Posterior cingulate gyrus (tissue), 11 donors: ENCODE measurements around the gene FGF13.
A peak's percentile ranks its signal among the peaks of the same experiment; 100 is the strongest.

Experiments
- DNase-seq, 10 donors: peaks; one replicate each; pipeline versions ENCODE4 v3.0.0 to v3.0.0-alpha.2; 2020 to 2021; ENCODE audit warnings: mixed read lengths in 3 of 10
- intact Hi-C: fragments of 100-400 bp; cut with DNase I; formaldehyde crosslinking; loops from one replicate; pipeline ENCODE4 v1.15.1; 2023

The FGF13 gene

GRCh38 chrX:138711399-138712347 is at the start of gene FGF13:
FGF13 (minus strand) TSS chrX:138711717; CDS start chrX:138711003, 714 bp downstream.
- intact Hi-C loops: no loop called here
- peak; percentile 12 to 92 (median 45) for DNase-seq

GRCh38 chrX:138759217-138759943 is 47.9 kb upstream of the FGF13 start:
- DNase-seq: no peak
- intact Hi-C loops: no loop called here

GRCh38 chrX:138756234-138756633 is 44.7 kb upstream of the FGF13 start:
- intact Hi-C loops: no loop called here
- peak in 3 of 10 donors; percentile 6 to 9 (median 8) for DNase-seq

GRCh38 chrX:138754861-138755260 is 43.3 kb upstream of the FGF13 start:
- DNase-seq: no peak
- intact Hi-C loops: no loop called here

GRCh38 chrX:138748480-138748879 is 37.0 kb upstream of the FGF13 start:
- DNase-seq: no peak

DNA sequence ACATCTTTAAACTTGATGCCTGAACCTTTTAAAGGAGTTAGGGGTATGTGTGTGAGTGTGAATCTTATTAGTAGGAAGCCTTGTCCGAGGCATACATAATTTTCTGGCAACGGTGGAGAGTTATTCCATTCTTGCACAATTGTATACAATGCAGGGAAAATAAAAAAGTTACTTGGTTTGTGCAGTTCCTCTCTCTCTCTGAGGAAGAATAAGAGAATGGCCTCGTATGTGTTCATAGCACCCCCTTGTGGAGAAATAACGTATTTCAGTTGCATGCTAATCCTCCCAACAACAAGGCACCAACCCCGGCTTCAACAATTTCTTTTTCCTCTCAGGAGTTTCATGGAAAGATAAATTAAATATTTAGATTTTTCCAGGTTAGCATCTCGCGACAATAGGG is 33.7 kb upstream of the FGF13 start:
- intact Hi-C loops: loop anchor here (5.0 to 10.0 kb wide), 3 partner anchors 450 to 618 kb away; no protein-coding TSS in a partner anchor
- peak in 1 of 10 donors; percentile 2 for DNase-seq

More at GRCh38 chrX:138748480-138748879, 37.0 kb upstream of the FGF13 start:
- intact Hi-C loops: loop anchor here (5.0 to 10.0 kb wide), 3 partner anchors 454 to 621 kb away; no protein-coding TSS in a partner anchor

DNA sequence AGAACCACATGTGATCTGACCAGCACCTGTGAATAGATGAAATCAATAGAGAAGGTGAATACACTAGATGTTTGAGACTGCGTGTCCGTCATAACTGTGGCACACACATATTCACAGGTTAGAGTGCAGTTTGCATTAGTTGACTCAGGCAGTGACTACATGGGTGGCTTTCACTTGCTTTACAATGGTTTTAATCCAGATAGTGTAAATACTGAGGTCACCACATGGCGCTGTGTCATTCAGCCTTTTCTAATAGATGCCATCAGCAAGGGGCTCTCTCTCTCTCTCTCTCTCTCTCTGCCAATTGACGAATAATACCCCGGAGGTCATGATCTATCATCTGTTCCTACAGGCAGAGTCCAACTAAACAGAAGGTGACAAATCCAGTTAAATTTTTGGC is 30.7 kb upstream of the FGF13 start:
- no peak for DNase-seq
- intact Hi-C loops: loop anchor here (10.0 kb wide), 1 partner anchor 447 kb away; no protein-coding TSS in a partner anchor

DNA sequence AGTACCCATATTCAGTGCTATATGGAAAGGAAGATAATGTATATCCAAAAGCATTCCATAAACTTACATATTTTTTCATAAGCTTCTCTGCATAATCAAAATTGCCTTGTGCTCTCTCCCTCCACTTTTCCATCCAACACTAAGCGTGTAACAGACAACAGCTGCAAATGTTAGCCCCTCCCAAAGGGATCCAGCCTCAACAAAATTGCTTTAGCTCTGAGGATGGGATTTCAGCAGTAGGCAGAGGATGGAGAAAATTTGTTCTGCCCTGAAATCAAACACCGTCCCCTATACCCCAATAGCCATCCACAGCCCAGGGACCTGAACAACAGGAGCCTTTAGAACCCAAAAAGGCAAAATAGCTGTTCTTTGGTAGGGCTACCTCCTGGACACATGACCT is 28.8 kb upstream of the FGF13 start:
- DNase-seq: no peak
- intact Hi-C loops: loop anchor here (10.0 kb wide), 1 partner anchor 446 kb away; no protein-coding TSS in a partner anchor

GRCh38 chrX:138723301-138723700 is 11.8 kb upstream of the FGF13 start:
- intact Hi-C loops: no loop called here
- no peak for DNase-seq

GRCh38 chrX:138719396-138719795 is 7.9 kb upstream of the FGF13 start:
- intact Hi-C loops: no loop called here
- DNase-seq: no peak

GRCh38 chrX:138718941-138719340 is 7.4 kb upstream of the FGF13 start:
- intact Hi-C loops: no loop called here
- DNase-seq: no peak

GRCh38 chrX:138710866-138711341 is 613 bp downstream of the FGF13 start:
- intact Hi-C loops: no loop called here
- peak in 7 of 10 donors; percentile 6 to 80 (median 9) for DNase-seq

DNA sequence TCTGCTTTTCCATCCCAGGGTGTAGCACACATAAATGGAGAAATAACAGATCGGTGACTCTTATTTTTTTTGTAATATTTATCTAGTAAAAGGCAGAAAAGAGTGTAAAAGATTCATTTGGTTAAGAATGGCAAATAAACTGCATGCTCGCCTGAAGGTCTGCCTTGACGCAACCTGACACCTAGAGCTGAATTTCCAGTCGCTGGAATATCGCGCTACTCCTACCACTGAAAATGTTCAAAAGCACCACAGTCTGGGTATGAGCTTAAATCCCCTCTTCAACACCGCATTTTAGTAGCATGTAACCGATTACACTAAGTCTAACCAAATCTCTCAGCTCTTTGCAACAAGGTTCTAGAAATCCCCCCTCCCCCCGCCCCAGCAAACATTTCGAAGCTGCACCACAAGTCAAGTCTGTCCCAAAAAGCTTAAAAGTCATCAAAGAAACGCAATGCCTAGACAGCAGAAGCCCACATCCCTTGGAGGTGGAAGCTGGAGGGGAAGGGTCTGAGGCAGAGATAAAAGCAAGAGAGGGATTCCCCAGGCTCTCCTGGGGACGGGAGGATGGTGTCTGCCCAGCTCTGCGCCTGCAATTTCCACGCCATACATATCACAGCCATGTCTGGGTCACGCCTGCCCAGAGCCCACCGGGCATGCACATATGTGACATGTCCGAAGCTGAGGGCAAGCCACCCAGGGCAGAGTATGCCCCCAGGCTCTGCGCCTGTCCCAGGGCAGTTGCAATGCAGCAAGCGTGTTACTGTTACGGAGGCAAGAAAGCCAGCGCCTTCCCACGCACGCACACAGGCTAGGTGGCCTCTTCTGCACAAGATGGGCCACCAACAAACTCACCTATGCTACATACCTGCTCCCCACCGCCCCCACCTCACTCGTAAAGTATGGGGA is 1.4 kb downstream of the FGF13 start:
- intact Hi-C loops: no loop called here
- peak in 7 of 10 donors; percentile 3 to 84 (median 13) for DNase-seq

- DNase-seq: no peak
- intact Hi-C loops: no loop called here
These were observed 3.2 kb downstream of the FGF13 start for GRCh38 chrX:138708268-138708667.

DNA sequence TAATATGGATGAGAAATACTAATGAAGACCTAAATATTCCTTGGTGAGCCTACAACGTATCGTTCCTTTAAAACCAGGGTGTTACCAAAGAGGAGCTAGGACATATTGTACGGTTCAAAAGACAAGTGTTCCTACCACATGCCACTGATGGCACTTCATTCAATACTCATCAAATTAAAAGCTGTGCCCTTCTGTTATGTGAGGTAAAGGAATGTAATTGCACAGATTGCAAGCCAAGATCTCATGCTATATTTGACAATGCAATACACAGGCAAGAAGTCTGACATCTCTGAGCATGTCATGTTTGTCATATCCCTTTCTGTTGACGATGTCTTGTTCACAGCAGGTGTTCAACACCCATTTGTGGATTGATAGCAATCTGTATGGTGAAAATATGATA is 6.9 kb downstream of the FGF13 start:
- intact Hi-C loops: no loop called here

DNA sequence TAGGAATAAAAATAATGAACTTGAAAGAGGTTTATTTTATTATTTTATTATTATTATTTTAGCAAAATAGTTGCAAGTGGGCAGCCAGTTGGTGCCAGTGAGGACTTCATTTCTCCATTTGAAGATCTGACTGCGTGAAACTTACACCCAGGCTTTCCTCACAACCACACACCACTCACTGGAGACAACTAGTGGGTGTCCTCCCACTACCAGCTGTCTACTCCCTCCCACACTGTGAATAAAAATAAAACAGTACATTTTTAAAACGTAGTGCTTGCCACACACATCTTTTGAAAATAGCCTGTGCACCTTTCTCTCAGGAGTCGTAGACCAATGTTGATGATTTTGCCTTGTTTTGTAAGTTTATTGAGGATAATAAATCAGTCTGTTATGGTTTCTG is 7.4 kb downstream of the FGF13 start:
- intact Hi-C loops: no loop called here

More for the DNA sequence above, 6.9 kb downstream of the FGF13 start:
- no peak for DNase-seq

GRCh38 chrX:138692591-138692990 is 18.9 kb downstream of the FGF13 start:
- no peak for DNase-seq
- intact Hi-C loops: no loop called here

More for the DNA sequence above, 7.4 kb downstream of the FGF13 start:
- peak in 1 of 10 donors; percentile 38 for DNase-seq

GRCh38 chrX:138691186-138691585 is 20.3 kb downstream of the FGF13 start:
- no peak for DNase-seq
- intact Hi-C loops: no loop called here

DNA sequence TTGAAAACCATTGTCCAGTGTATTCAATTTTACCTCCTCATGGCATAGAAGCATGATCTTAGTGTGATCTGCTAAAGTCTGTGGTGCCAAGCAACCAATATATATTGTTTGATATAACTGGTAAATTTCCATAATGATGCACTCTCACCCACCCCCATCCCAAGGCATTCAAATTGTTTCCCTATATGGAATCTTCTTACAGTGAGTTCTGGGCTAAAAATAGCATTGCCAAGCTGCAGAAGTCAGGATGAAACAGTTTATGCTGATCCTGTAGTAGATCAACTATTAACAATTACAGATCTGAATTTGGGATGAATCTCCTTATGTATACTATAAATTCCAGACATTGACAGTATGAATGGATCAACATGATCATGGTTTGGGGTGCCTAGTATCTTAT is 20.9 kb downstream of the FGF13 start:
- DNase-seq: no peak
- intact Hi-C loops: no loop called here

GRCh38 chrX:138683600-138683999 is 27.9 kb downstream of the FGF13 start:
- intact Hi-C loops: no loop called here
- DNase-seq: no peak
